MM.1S (cell line): ENCODE measurements around the gene RPS6KA2.

Source experiments
- EZH2 ChIP-seq: fragments of 300-600 bp; sonication (generic); optimal IDR thresholded peaks from 2 replicates; pipeline ENCODE3; 2017; ENCODE audit warnings: low read depth, mild to moderate bottlenecking, antibody characterized with exemption, low read length, mixed read lengths
- EZH2phosphoT487 ChIP-seq: fragments of 300-600 bp; sonication (generic); IDR thresholded peaks from 2 replicates; pipeline ENCODE4 v1.6.1; 2018; ENCODE audit warnings: antibody characterized with exemption, low read length
- TF ChIP-seq, protein P1 (sequence below): fragments of 300-600 bp; sonication (generic); IDR thresholded peaks from 2 replicates; pipeline ENCODE4 v1.5.1; 2016; ENCODE audit warnings: antibody characterized with exemption, low read length, mixed read lengths

DNA sequence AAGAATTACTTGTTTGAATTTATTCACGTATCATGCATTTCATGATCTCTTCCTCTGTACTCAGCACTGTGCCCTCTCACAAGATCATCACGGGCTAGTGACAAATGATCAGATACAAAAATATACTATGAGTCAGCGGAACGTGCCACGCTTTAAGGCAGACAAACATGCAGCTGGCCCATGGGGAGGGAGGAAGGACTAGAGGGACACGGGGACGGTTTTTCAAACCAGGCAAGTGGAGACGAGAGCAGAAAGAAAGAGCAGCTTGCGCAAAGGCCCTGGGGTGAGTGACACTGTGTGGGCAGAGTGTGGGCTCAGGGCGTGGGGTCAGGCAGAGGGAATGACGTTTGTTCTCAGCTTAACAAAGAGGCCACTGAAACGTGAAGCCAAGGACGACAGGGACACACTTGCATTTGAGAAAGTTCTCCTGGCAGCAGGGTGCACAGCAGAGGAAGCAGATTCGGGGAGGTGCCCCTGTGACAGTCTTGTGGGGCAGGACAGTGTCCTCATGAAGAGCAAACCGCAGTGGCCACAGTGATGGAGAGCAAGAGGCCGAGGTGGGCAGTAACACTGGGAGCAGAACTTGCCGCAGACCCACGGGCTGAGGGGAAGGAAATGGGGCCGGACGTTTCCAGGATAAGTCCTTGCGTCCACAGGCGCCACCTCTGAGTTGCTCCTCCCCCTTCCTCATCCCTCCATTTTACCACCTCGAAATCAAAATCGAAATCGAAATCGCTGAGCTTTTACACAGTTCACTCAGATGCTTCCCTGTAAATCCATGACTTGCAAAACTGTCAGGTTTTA lies 6.9 kb upstream of the RPS6KA2 start:
- TF ChIP-seq, protein P1, sequence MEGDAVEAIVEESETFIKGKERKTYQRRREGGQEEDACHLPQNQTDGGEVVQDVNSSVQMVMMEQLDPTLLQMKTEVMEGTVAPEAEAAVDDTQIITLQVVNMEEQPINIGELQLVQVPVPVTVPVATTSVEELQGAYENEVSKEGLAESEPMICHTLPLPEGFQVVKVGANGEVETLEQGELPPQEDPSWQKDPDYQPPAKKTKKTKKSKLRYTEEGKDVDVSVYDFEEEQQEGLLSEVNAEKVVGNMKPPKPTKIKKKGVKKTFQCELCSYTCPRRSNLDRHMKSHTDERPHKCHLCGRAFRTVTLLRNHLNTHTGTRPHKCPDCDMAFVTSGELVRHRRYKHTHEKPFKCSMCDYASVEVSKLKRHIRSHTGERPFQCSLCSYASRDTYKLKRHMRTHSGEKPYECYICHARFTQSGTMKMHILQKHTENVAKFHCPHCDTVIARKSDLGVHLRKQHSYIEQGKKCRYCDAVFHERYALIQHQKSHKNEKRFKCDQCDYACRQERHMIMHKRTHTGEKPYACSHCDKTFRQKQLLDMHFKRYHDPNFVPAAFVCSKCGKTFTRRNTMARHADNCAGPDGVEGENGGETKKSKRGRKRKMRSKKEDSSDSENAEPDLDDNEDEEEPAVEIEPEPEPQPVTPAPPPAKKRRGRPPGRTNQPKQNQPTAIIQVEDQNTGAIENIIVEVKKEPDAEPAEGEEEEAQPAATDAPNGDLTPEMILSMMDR: no peak
- TF ChIP-seq EZH2 (no peak), EZH2phosphoT487 (no peak)
